Neuronal stem cell (in vitro differentiated cells): Measurements from ENCODE around the gene SLC26A9.

Experiments
- DNase-seq: peaks from one replicate; pipeline ENCODE4 v3.0.0-alpha.2; 2013; ENCODE audit warnings: low spot score
- H2AFZ ChIP-seq: one replicate; pipeline ENCODE4 v1.6.1; 2013; ENCODE audit warnings: mild to moderate bottlenecking, low read length, inconsistent platforms
- H2AK5ac ChIP-seq: 2 replicates; pipeline ENCODE4 v1.6.1; 2013; ENCODE audit warnings: low read depth, mild to moderate bottlenecking, inconsistent platforms, low read length, moderate library complexity, mixed read lengths
- H2BK120ac ChIP-seq: 2 replicates; pipeline ENCODE4 v1.6.1; 2013; ENCODE audit warnings: low read depth, mild to moderate bottlenecking, inconsistent platforms, low read length, moderate library complexity, mixed read lengths
- H2BK12ac ChIP-seq: one replicate; pipeline ENCODE4 v1.6.1; 2013; ENCODE audit warnings: low read length, inconsistent platforms
- H2BK15ac ChIP-seq: 2 replicates; pipeline ENCODE4 v1.6.1; 2013; ENCODE audit warnings: mild to moderate bottlenecking, low read length, inconsistent platforms, mixed read lengths
- H2BK5ac ChIP-seq: one replicate; pipeline ENCODE4 v1.6.1; 2013; ENCODE audit warnings: inconsistent platforms, mild to moderate bottlenecking, low read length, moderate library complexity
- H3K14ac ChIP-seq: one replicate; pipeline ENCODE4 v1.6.1; 2013; ENCODE audit warnings: low read length, inconsistent platforms
- H3K18ac ChIP-seq: 2 replicates; pipeline ENCODE4 v1.6.1; 2013; ENCODE audit warnings: low read length, inconsistent platforms
- H3K23ac ChIP-seq: 2 replicates; pipeline ENCODE4 v1.6.1; 2013; ENCODE audit warnings: low read depth, mild to moderate bottlenecking, mixed read lengths, low read length, inconsistent platforms; ENCODE audit not compliant: poor library complexity
- H3K27ac ChIP-seq: replicated peaks from 3 replicates; pipeline ENCODE4 v1.5.1; 2013; ENCODE audit warnings: low read length, inconsistent platforms
- H3K27me3 ChIP-seq, 3 experiments: 2 replicates each; pipeline ENCODE4 v1.6.1; 2013; ENCODE audit warnings: low read length in 3 of 3, mild to moderate bottlenecking in 2 of 3, inconsistent platforms in 1 of 3, low read depth in 1 of 3, mixed read lengths in 1 of 3, moderate library complexity in 1 of 3; ENCODE audit not compliant: control insufficient read depth in 3 of 3, insufficient read depth in 3 of 3
- H3K36me3 ChIP-seq, 2 donors: replicated peaks in 1 of 2; 2 replicates each; pipeline ENCODE4 v1.6.1; 2013; ENCODE audit warnings: low read length in 2 of 2; ENCODE audit not compliant: control insufficient read depth in 2 of 2, insufficient read depth in 2 of 2
- H3K4ac ChIP-seq: 2 replicates; pipeline ENCODE4 v1.6.1; 2013; ENCODE audit warnings: inconsistent platforms, mild to moderate bottlenecking, low read length, moderate library complexity
- H3K4me1 ChIP-seq, 2 donors: 1 replicate in 1 of 2; 2 replicates in 1 of 2; pipeline ENCODE4 v1.6.1; 2013; ENCODE audit warnings: low read length in 2 of 2, low read depth in 1 of 2; ENCODE audit not compliant: control insufficient read depth in 2 of 2, insufficient read depth in 1 of 2
- H3K4me2 ChIP-seq: one replicate; pipeline ENCODE4 v1.6.1; 2013; ENCODE audit warnings: mild to moderate bottlenecking, low read length, inconsistent platforms; ENCODE audit not compliant: insufficient read depth, poor library complexity, severe bottlenecking
- H3K4me3 ChIP-seq, 2 donors: 2 replicates each; pipeline ENCODE4 v1.5.1; 2013; ENCODE audit warnings: low read length in 2 of 2, mild to moderate bottlenecking in 2 of 2, inconsistent platforms in 1 of 2, moderate library complexity in 1 of 2
- H3K79me1 ChIP-seq: one replicate; pipeline ENCODE4 v1.6.1; 2013; ENCODE audit warnings: low read depth, mild to moderate bottlenecking, inconsistent platforms, low read length, moderate library complexity
- H3K9ac ChIP-seq: one replicate; pipeline ENCODE4 v1.6.1; 2013; ENCODE audit warnings: mild to moderate bottlenecking, low read depth, low read length, inconsistent platforms; ENCODE audit not compliant: poor library complexity
- H3K9me3 ChIP-seq, 2 donors: replicated peaks in 1 of 2; 2 replicates each; pipeline versions ENCODE3 to v1.6.1; 2013; ENCODE audit warnings: low read length in 2 of 2, mild to moderate bottlenecking in 2 of 2, inconsistent platforms in 1 of 2, low read depth in 1 of 2, mixed read lengths in 1 of 2, moderate library complexity in 1 of 2; ENCODE audit not compliant: control insufficient read depth in 2 of 2, insufficient read depth in 1 of 2
- H4K8ac ChIP-seq: one replicate; pipeline ENCODE4 v1.6.1; 2013; ENCODE audit warnings: low read depth, mild to moderate bottlenecking, inconsistent platforms, low read length, moderate library complexity
- H4K91ac ChIP-seq: one replicate; pipeline ENCODE4 v1.6.1; 2013; ENCODE audit warnings: low read length, low read depth, mild to moderate bottlenecking, inconsistent platforms; ENCODE audit not compliant: poor library complexity
- WGBS, 2 donors: extraction: QIAGEN DNeasy Blood & Tissue Kit; methylation state at CpG; one replicate each; pipeline ENCODE4 v1.1.7; 2013; ENCODE audit warnings: missing lambda C conversion rate in 2 of 2, mixed read lengths in 1 of 2; ENCODE audit not compliant: insufficient read length in 2 of 2, insufficient replicate concordance in 1 of 2; ENCODE audit errors: extremely low coverage in 2 of 2; 5-methylcytosine and 5-hydroxymethylcytosine counted together

SLC26A9 gene

DNA sequence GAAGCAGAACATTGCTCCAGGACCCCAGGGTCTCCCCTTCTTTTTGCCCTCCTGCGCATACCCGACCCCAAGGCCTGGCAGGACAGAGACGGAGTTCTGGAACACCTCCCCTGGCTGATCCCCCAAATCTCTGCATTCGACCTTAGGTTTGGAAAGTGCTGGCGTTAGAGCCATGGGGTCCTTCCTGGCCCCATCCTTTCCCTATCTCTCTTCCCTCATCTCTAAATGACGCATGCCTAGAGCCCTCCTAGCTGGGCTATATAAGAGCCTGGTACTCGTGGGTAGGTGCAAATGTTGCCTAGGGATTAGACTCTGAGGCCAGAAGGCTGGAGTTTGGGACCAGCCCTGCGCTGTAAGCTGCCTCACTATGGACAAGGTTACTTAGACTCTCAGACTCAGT lies 16.6 kb downstream of the SLC26A9 start:
- H3K9ac ChIP-seq: no peak overlapping the region
- no peak overlapping the region for H3K4me2 ChIP-seq
- H4K91ac ChIP-seq: no peak overlapping the region
- no peaks in the 10 kb centered on the region for H3K79me1 ChIP-seq
- H3K18ac ChIP-seq: no peak overlapping the region
- H3K27me3 ChIP-seq: peaks cover 0 to 11% (median 0%) of the 10 kb centered on the region in 3 experiments
- H3K27ac ChIP-seq: no peak overlapping the region
- no peaks in the 10 kb centered on the region for H3K9me3 ChIP-seq
- no peak overlapping the region for H3K23ac ChIP-seq
- DNase-seq: no peak
- no peak overlapping the region for H2BK15ac ChIP-seq
- H3K14ac ChIP-seq: no peak overlapping the region
- no peak overlapping the region for H2AFZ ChIP-seq
- no peak overlapping the region for H3K4me3 ChIP-seq
- H2AK5ac ChIP-seq: no peak overlapping the region
- WGBS, 2 donors: no CpG with 5 or more reads among the region's 8 CpGs
- H4K8ac ChIP-seq: no peak overlapping the region
- no peak overlapping the region for H3K4ac ChIP-seq
- H3K36me3 ChIP-seq: no peaks in the 10 kb centered on the region
- peaks cover 0 to 2% of the 10 kb centered on the region in 2 donors for H3K4me1 ChIP-seq
- no peak overlapping the region for H2BK5ac ChIP-seq
- H2BK12ac ChIP-seq: no peak overlapping the region
- no peak overlapping the region for H2BK120ac ChIP-seq

DNA sequence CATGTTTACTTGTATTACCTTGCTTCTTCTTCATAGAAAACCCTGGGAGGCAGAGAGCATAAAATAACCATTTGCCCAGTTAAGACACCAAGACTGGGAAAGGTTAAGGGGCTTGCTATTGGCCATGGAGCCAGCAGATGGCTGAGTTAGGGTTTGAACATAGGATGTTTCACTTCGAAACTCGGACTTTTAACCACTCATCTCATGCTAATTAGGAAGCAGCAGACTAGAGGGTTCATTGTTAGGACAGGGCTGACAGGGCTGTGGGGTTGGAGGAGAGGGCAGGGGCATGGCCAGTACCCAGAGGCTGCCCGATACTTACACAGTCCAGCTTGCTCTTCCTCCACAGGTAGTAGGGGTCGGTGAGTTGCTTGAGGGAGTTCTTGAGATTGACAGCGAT lies 17.0 kb downstream of the SLC26A9 start:
- no peak for DNase-seq
- Histone ChIP-seq H2BK120ac (no peak overlapping the region), H4K8ac (no peak overlapping the region), H2BK5ac (no peak overlapping the region), H3K23ac (no peak overlapping the region), H2BK15ac (no peak overlapping the region), H3K4ac (no peak overlapping the region), H3K9ac (no peak overlapping the region), H3K79me1 (no peaks in the 10 kb centered on the region), H3K9me3 (no peaks in the 10 kb centered on the region), H2AFZ (no peak overlapping the region), H2BK12ac (no peak overlapping the region), H3K18ac (no peak overlapping the region), H3K27ac (no peak overlapping the region), H3K4me3 (no peak overlapping the region), H4K91ac (no peak overlapping the region), H3K36me3 (no peaks in the 10 kb centered on the region), H3K4me2 (no peak overlapping the region), H3K4me1 (peaks cover 0 to 2% of the 10 kb centered on the region in 2 donors), H3K27me3 (peaks cover 0 to 11% (median 0%) of the 10 kb centered on the region in 3 experiments), H3K14ac (no peak overlapping the region), H2AK5ac (no peak overlapping the region)
- no CpG with 5 or more reads among the region's 5 CpGs for WGBS, 2 donors

DNA sequence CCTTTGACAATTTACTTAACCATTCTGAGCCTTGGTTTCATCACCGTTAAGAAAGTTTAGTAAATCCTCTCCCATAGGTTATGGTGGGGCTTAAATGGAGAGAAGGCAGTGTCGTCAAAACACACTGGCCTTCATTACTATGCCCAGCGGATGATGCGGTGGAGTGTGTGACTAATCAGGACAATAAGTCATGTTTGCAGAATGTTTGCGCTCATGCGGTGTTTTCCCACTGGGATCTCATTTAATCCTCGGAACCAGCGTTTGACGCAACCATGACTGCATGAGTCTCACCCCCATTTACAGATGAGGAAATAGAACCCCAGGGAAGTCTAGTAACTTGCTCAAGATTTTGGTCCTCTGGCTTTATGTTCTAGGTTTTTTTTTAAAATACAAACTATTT lies 17.5 kb downstream of the SLC26A9 start:
- DNase-seq: no peak
- Histone ChIP-seq H3K4me1 (no peaks in the 10 kb centered on the region), H4K91ac (no peak overlapping the region), H3K23ac (no peak overlapping the region), H3K4ac (no peak overlapping the region), H3K27me3 (peaks cover 0 to 11% (median 0%) of the 10 kb centered on the region in 3 experiments), H2AK5ac (no peak overlapping the region), H3K18ac (no peak overlapping the region), H3K27ac (no peak overlapping the region), H2BK5ac (no peak overlapping the region), H3K79me1 (no peaks in the 10 kb centered on the region), H3K4me3 (no peak overlapping the region), H3K9ac (no peak overlapping the region), H3K4me2 (no peak overlapping the region), H2BK12ac (no peak overlapping the region), H3K9me3 (no peaks in the 10 kb centered on the region), H2BK15ac (no peak overlapping the region), H3K36me3 (no peaks in the 10 kb centered on the region), H2BK120ac (no peak overlapping the region), H2AFZ (no peak overlapping the region), H3K14ac (no peak overlapping the region), H4K8ac (no peak overlapping the region)
- WGBS, 2 donors: no CpG with 5 or more reads among the region's 9 CpGs

DNA sequence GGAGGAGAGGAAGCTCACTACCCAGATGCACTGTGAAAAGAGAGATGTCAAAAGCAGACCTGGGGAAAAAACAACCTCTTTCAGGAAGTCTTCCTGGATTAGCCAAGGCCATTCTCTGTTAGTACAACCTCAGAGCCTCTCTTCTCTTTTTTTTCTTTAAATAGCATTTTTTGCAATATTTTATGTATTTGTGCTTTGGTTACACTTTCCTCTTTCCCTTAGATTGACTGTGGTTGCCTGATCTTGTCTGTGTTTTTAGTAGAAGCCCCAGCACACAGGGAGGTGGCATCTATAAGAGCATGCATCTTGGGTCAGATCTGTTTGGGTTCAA lies 18.8 kb downstream of the SLC26A9 start:
- Histone ChIP-seq H3K4me1 (no peaks in the 10 kb centered on the region), H2BK15ac (no peak overlapping the region), H2BK5ac (no peak overlapping the region), H3K4ac (no peak overlapping the region), H3K4me2 (no peak overlapping the region), H3K9me3 (no peaks in the 10 kb centered on the region), H3K9ac (no peak overlapping the region), H2BK12ac (no peak overlapping the region), H3K14ac (no peak overlapping the region), H3K4me3 (no peak overlapping the region), H3K27ac (no peak overlapping the region), H2AK5ac (no peak overlapping the region), H2BK120ac (no peak overlapping the region), H3K79me1 (no peaks in the 10 kb centered on the region), H2AFZ (no peak overlapping the region), H4K91ac (no peak overlapping the region), H3K36me3 (no peaks in the 10 kb centered on the region), H4K8ac (no peak overlapping the region), H3K23ac (no peak overlapping the region), H3K27me3 (peaks cover 0 to 11% (median 0%) of the 10 kb centered on the region in 3 experiments), H3K18ac (no peak overlapping the region)
- DNase-seq: no peak
